Activated naive CD8-positive, alpha-beta T cell treated with anti-CD3 and anti-CD28 coated beads, Interleukin-2, amount 10 ng/mL, durations not matched to agents 7 days and 5 days (primary cell): ENCODE results near the gene MUS81. TPM values are rescaled to one million over a fixed set of nuclear protein-coding genes. Genes with fewer than 3 reads are reported as not detected.
A peak's percentile ranks its signal among the peaks of the same experiment; 100 is the strongest.

Experiments
- ATAC-seq: fragments of 150-1000 bp; cut with Tn5 transposase; one replicate; pipeline ENCODE4 v1.10.0; 2021; ENCODE audit warnings: low read depth, moderate library complexity
- POLR2A ChIA-PET: fragments of 350-600 bp; sonication (Branson Sonifier 250); formaldehyde crosslinking; loops from one replicate; lab custom pipeline; 2021; ENCODE audit warnings: antibody characterized with exemption; lab: Charles Lee
- DNase-seq: peaks from one replicate; pipeline ENCODE4 v3.0.0; 2021
- H3K27ac Mint-ChIP-seq: one replicate; pipeline ENCODE4 v1.8.0; 2022; ENCODE audit warnings: mild to moderate bottlenecking, mixed read lengths
- H3K27me3 Mint-ChIP-seq: one replicate; pipeline ENCODE4 v1.8.0; 2022; ENCODE audit warnings: mild to moderate bottlenecking, moderate library complexity, mixed read lengths
- H3K36me3 Mint-ChIP-seq: one replicate; pipeline ENCODE4 v1.8.0; 2021; ENCODE audit warnings: mild to moderate bottlenecking, mixed read lengths
- H3K4me1 Mint-ChIP-seq: one replicate; pipeline ENCODE4 v1.8.0; 2021; ENCODE audit warnings: mixed read lengths
- H3K4me3 Mint-ChIP-seq: one replicate; pipeline ENCODE4 v1.8.0; 2022; ENCODE audit warnings: mild to moderate bottlenecking, moderate library complexity, mixed read lengths
- H3K9me3 Mint-ChIP-seq: one replicate; pipeline ENCODE4 v1.8.0; 2021; ENCODE audit warnings: mixed read lengths
- total RNA-seq, 2 experiments: library from RNA; stranded (reverse); gene quantifications; one replicate each; pipeline ENCODE4 v1.2.3, GENCODE V29; 2021

The MUS81 gene
- total RNA-seq, 2 experiments from 2014 or later, result 102 to 110 TPM

- Mint-ChIP-seq H3K27ac (peak overlapping the region; percentile 93), H3K27me3 (no peaks in the 10 kb centered on the region), H3K9me3 (no peaks in the 10 kb centered on the region), H3K36me3 (peaks cover 37% of the 10 kb centered on the region), H3K4me3 (peak overlapping the region; percentile 91), H3K4me1 (peaks cover 43% of the 10 kb centered on the region)
- ATAC-seq (no peak), DNase-seq (no peak)
- POLR2A ChIA-PET, result interaction anchor here (0.6 to 8.3 kb wide), 23 partner anchors 8 to 436 kb away, joined by 3 to 304 read pairs (median 6); partner anchors contain the start of genes C11orf68, CCDC85B, CTSW and EFEMP2
Observed at GRCh38 chr11:65858681-65859087, 1.5 kb upstream of the MUS81 start.

- Mint-ChIP-seq H3K4me1 (peaks cover 38% of the 10 kb centered on the region), H3K27me3 (no peaks in the 10 kb centered on the region), H3K4me3 (peak overlapping the region; percentile 91), H3K27ac (peak overlapping the region; percentile 98), H3K36me3 (peaks cover 33% of the 10 kb centered on the region), H3K9me3 (no peaks in the 10 kb centered on the region)
- DNase-seq (peak; percentile 97), ATAC-seq (peak; percentile 72)
- POLR2A ChIA-PET, result interaction anchor here (0.6 to 8.3 kb wide), 34 partner anchors 6 to 607 kb away, joined by 3 to 304 read pairs (median 6); partner anchors contain the start of genes AP5B1, BANF1, CCDC85B and CD248
Observed at GRCh38 chr11:65859095-65859811, 980 bp upstream of the MUS81 start.

- peak; percentile 0 for ATAC-seq
- H3K27me3 Mint-ChIP-seq, result no peaks in the 10 kb centered on the region
- H3K36me3 Mint-ChIP-seq, result peaks cover 28% of the 10 kb centered on the region
- POLR2A ChIA-PET, result interaction anchor here (0.6 to 8.3 kb wide), 34 partner anchors 7 to 607 kb away, joined by 3 to 304 read pairs (median 5); partner anchors contain the start of genes AP5B1, BANF1, CCDC85B and CD248
- no peaks in the 10 kb centered on the region for H3K9me3 Mint-ChIP-seq
- H3K4me1 Mint-ChIP-seq, result peaks cover 34% of the 10 kb centered on the region
- no peak for DNase-seq
- H3K27ac Mint-ChIP-seq, result peak overlapping the region; percentile 98
- H3K4me3 Mint-ChIP-seq, result peak overlapping the region; percentile 91
Observed at GRCh38 chr11:65859812-65860277, 388 bp upstream of the MUS81 start.

GRCh38 chr11:65861165-65861505, 902 bp downstream of the MUS81 start:
- Mint-ChIP-seq H3K27me3 (no peaks in the 10 kb centered on the region), H3K4me3 (peak overlapping the region; percentile 91), H3K27ac (peak overlapping the region; percentile 98), H3K4me1 (peaks cover 32% of the 10 kb centered on the region), H3K36me3 (peaks cover 20% of the 10 kb centered on the region), H3K9me3 (no peaks in the 10 kb centered on the region)
- POLR2A ChIA-PET, result interaction anchor here (0.7 to 8.3 kb wide), 13 partner anchors 8 to 392 kb away, joined by 3 to 304 read pairs (median 7); partner anchors contain the start of genes CCDC85B, CTSW, EFEMP2 and FIBP
- no peak for DNase-seq
- ATAC-seq, result no peak

- H3K4me3 Mint-ChIP-seq, result peak overlapping the region; percentile 91
- peak; percentile 31 for DNase-seq
- H3K27ac Mint-ChIP-seq, result peak overlapping the region; percentile 98
- no peaks in the 10 kb centered on the region for H3K27me3 Mint-ChIP-seq
- peaks cover 27% of the 10 kb centered on the region for H3K4me1 Mint-ChIP-seq
- no peak for ATAC-seq
- peaks cover 14% of the 10 kb centered on the region for H3K36me3 Mint-ChIP-seq
- POLR2A ChIA-PET, result interaction anchor here (0.8 to 8.3 kb wide), 7 partner anchors 9 to 363 kb away, joined by 3 to 304 read pairs (median 30); partner anchors contain the start of genes CCDC85B, CTSW, EFEMP2 and FIBP
- no peaks in the 10 kb centered on the region for H3K9me3 Mint-ChIP-seq
Observed at GRCh38 chr11:65861533-65862183, 1.4 kb downstream of the MUS81 start.

GRCh38 chr11:65862191-65862735, 2.0 kb downstream of the MUS81 start:
- POLR2A ChIA-PET, result interaction anchor here (1.7 to 8.3 kb wide), 4 partner anchors 9 to 56 kb away, joined by 4 to 304 read pairs (median 99); partner anchors contain the start of genes CCDC85B, EFEMP2 and FIBP
- Mint-ChIP-seq H3K4me1 (peaks cover 25% of the 10 kb centered on the region), H3K4me3 (peak overlapping the region; percentile 91), H3K9me3 (no peaks in the 10 kb centered on the region), H3K27me3 (no peaks in the 10 kb centered on the region), H3K36me3 (peaks cover 14% of the 10 kb centered on the region), H3K27ac (peak overlapping the region; percentile 70)
- DNase-seq (peak; percentile 28), ATAC-seq (no peak)

- Mint-ChIP-seq H3K4me3 (peak overlapping the region; percentile 63), H3K27me3 (no peaks in the 10 kb centered on the region), H3K4me1 (peaks cover 26% of the 10 kb centered on the region), H3K27ac (peak overlapping the region; percentile 70), H3K9me3 (no peaks in the 10 kb centered on the region), H3K36me3 (peaks cover 17% of the 10 kb centered on the region)
- POLR2A ChIA-PET, result interaction anchor here (1.7 to 8.3 kb wide), 4 partner anchors 8 to 55 kb away, joined by 4 to 304 read pairs (median 99); partner anchors contain the start of genes CCDC85B, EFEMP2 and FIBP
- ATAC-seq (no peak), DNase-seq (peak; percentile 22)
Observed at GRCh38 chr11:65862941-65863888, 3.0 kb downstream of the MUS81 start.

GRCh38 chr11:65863889-65864705, 3.9 kb downstream of the MUS81 start:
- Mint-ChIP-seq H3K4me1 (peaks cover 23% of the 10 kb centered on the region), H3K4me3 (no peak overlapping the region), H3K27ac (no peak overlapping the region), H3K27me3 (no peaks in the 10 kb centered on the region), H3K9me3 (no peaks in the 10 kb centered on the region), H3K36me3 (peaks cover 17% of the 10 kb centered on the region)
- POLR2A ChIA-PET, result interaction anchor here (1.2 to 8.3 kb wide), 5 partner anchors 7 to 54 kb away, joined by 4 to 304 read pairs (median 22); partner anchors contain the start of genes CCDC85B, EFEMP2 and FIBP
- DNase-seq, result no peak
- ATAC-seq, result no peak

- Mint-ChIP-seq H3K27ac (no peak overlapping the region), H3K4me3 (no peak overlapping the region), H3K9me3 (no peaks in the 10 kb centered on the region), H3K27me3 (no peaks in the 10 kb centered on the region), H3K36me3 (peaks cover 17% of the 10 kb centered on the region), H3K4me1 (peaks cover 24% of the 10 kb centered on the region)
- DNase-seq (no peak), ATAC-seq (no peak)
- POLR2A ChIA-PET, result interaction anchor here (1.2 to 8.3 kb wide), 2 partner anchors 13 to 25 kb away, joined by 4 to 304 read pairs; partner anchors contain the start of genes CCDC85B and FIBP
Observed at GRCh38 chr11:65864706-65865471, 4.7 kb downstream of the MUS81 start.

- Mint-ChIP-seq H3K4me1 (peaks cover 28% of the 10 kb centered on the region), H3K27ac (no peak overlapping the region), H3K4me3 (no peak overlapping the region), H3K9me3 (no peaks in the 10 kb centered on the region), H3K27me3 (no peaks in the 10 kb centered on the region), H3K36me3 (peaks cover 17% of the 10 kb centered on the region)
- ATAC-seq (no peak), DNase-seq (no peak)
- POLR2A ChIA-PET, result interaction anchor here (0.5 to 1.6 kb wide), 3 partner anchors 8 to 65 kb away, joined by 3 to 8 read pairs (median 4); partner anchors contain the start of gene CFL1
Observed at GRCh38 chr11:65865550-65866172, 5.4 kb downstream of the MUS81 start.
